NCI-H345 treated with DMSO at 0.1 percent for 48 hours (cell line): ENCODE measurements around the gene OVAAL.
"Not testable (repeated sequence)": the region's sequence is repeated elsewhere in the genome, so short reads cannot be mapped to it uniquely, and the experiment has no call there.

ENCODE experiments used
- DNase-seq: peaks from one replicate; lab custom pipeline; 2025; ENCODE audit not compliant: unreplicated experiment; lab: John Stamatoyannopoulos, UW

The OVAAL gene

GRCh38 chr1:180540697-180541594, 17.8 kb upstream of the OVAAL start:
- no peak for DNase-seq

- DNase-seq: no peak
Observed at GRCh38 chr1:180542113-180542837, 16.5 kb upstream of the OVAAL start.

- no peak for DNase-seq
Observed at GRCh38 chr1:180542838-180543145, 16.0 kb upstream of the OVAAL start.

- DNase-seq: no peak
Observed at GRCh38 chr1:180544050-180544449, 14.7 kb upstream of the OVAAL start.

GRCh38 chr1:180545991-180546390, 12.8 kb upstream of the OVAAL start:
- no peak for DNase-seq

GRCh38 chr1:180548686-180549317, 10.0 kb upstream of the OVAAL start:
- DNase-seq: peak; percentile 23

GRCh38 chr1:180549770-180550169, 9.0 kb upstream of the OVAAL start:
- not testable (repeated sequence) for DNase-seq

GRCh38 chr1:180550241-180550640, 8.5 kb upstream of the OVAAL start:
- DNase-seq: no peak

- DNase-seq: no peak
Observed at GRCh38 chr1:180551997-180552396, 6.8 kb upstream of the OVAAL start.

- DNase-seq: not testable (repeated sequence)
Observed at GRCh38 chr1:180553046-180553445, 5.7 kb upstream of the OVAAL start.

- DNase-seq: no peak
Observed at GRCh38 chr1:180555411-180555810, 3.4 kb upstream of the OVAAL start.

- no peak for DNase-seq
Observed at GRCh38 chr1:180560200-180560867, 1.6 kb downstream of the OVAAL start.

- no peak for DNase-seq
Observed at GRCh38 chr1:180560868-180561600, 2.3 kb downstream of the OVAAL start.

- DNase-seq: no peak
Observed at GRCh38 chr1:180562640-180563025, 3.9 kb downstream of the OVAAL start.

GRCh38 chr1:180563026-180563827, 4.5 kb downstream of the OVAAL start:
- no peak for DNase-seq

- DNase-seq: no peak
Observed at GRCh38 chr1:180565121-180565871, 6.5 kb downstream of the OVAAL start.

GRCh38 chr1:180566026-180566425, 7.3 kb downstream of the OVAAL start:
- no peak for DNase-seq

- no peak for DNase-seq
Observed at GRCh38 chr1:180566495-180566894, 7.7 kb downstream of the OVAAL start.

- no peak for DNase-seq
Observed at GRCh38 chr1:180567654-180568053, 8.9 kb downstream of the OVAAL start.
